ENCODE results near the gene ADGRG7. TPM values are rescaled to one million over a fixed set of nuclear protein-coding genes. Genes with fewer than 3 reads are reported as not detected.
"Not testable (repeated sequence)": the region's sequence is repeated elsewhere in the genome, so short reads cannot be mapped to it uniquely, and the experiment has no call there.

Gene ADGRG7
- total and polyA plus RNA-seq, 2 of the 13 experiments (the other 11 are each of a cell fraction or from before 2014, with no cell fraction given), result not detected

DNA sequence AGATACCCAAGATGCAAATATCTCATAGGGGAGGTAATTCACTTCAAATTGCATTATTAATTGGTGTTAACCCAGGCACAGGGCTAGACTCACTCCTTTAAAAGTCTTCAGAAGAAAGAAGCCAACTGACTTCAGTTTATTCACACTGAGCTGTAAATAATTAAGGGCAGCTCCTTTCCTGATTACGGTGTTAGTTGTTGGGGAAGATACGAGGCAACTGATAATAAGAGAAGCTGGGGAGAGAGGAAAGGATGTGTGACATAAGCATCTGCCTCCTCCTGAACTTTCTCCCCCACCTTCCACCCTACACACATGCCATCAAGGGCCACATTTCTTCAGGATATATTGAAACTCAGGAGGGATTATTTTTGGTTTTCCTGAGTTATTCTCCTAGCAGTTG lies 47.5 kb downstream of the ADGRG7 start (continued):
- TF ChIP-seq, protein P1, sequence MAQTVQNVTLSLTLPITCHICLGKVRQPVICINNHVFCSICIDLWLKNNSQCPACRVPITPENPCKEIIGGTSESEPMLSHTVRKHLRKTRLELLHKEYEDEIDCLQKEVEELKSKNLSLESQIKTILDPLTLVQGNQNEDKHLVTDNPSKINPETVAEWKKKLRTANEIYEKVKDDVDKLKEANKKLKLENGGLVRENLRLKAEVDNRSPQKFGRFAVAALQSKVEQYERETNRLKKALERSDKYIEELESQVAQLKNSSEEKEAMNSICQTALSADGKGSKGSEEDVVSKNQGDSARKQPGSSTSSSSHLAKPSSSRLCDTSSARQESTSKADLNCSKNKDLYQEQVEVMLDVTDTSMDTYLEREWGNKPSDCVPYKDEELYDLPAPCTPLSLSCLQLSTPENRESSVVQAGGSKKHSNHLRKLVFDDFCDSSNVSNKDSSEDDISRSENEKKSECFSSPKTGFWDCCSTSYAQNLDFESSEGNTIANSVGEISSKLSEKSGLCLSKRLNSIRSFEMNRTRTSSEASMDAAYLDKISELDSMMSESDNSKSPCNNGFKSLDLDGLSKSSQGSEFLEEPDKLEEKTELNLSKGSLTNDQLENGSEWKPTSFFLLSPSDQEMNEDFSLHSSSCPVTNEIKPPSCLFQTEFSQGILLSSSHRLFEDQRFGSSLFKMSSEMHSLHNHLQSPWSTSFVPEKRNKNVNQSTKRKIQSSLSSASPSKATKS (CRISPR knock-in tag; IDR thresholded peaks at IDR 0.05), result no peak
- TF ChIP-seq, protein P2, sequence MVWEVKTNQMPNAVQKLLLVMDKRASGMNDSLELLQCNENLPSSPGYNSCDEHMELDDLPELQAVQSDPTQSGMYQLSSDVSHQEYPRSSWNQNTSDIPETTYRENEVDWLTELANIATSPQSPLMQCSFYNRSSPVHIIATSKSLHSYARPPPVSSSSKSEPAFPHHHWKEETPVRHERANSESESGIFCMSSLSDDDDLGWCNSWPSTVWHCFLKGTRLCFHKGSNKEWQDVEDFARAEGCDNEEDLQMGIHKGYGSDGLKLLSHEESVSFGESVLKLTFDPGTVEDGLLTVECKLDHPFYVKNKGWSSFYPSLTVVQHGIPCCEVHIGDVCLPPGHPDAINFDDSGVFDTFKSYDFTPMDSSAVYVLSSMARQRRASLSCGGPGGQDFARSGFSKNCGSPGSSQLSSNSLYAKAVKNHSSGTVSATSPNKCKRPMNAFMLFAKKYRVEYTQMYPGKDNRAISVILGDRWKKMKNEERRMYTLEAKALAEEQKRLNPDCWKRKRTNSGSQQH (CRISPR knock-in tag; IDR thresholded peaks at IDR 0.05; ENCODE audit: low read depth), result no peak
- TF ChIP-seq MEIS2 (CRISPR knock-in tag; IDR thresholded peaks at IDR 0.05) (no peak), TBP (CRISPR knock-in tag; IDR thresholded peaks at IDR 0.05) (no peak), PLRG1 (conservative IDR thresholded peaks at IDR 0.05) (no peak), RBFOX2 (IDR thresholded peaks at IDR 0.05; ENCODE audit: low read depth, low read length) (no peak)
- TF ChIP-seq, protein P3, sequence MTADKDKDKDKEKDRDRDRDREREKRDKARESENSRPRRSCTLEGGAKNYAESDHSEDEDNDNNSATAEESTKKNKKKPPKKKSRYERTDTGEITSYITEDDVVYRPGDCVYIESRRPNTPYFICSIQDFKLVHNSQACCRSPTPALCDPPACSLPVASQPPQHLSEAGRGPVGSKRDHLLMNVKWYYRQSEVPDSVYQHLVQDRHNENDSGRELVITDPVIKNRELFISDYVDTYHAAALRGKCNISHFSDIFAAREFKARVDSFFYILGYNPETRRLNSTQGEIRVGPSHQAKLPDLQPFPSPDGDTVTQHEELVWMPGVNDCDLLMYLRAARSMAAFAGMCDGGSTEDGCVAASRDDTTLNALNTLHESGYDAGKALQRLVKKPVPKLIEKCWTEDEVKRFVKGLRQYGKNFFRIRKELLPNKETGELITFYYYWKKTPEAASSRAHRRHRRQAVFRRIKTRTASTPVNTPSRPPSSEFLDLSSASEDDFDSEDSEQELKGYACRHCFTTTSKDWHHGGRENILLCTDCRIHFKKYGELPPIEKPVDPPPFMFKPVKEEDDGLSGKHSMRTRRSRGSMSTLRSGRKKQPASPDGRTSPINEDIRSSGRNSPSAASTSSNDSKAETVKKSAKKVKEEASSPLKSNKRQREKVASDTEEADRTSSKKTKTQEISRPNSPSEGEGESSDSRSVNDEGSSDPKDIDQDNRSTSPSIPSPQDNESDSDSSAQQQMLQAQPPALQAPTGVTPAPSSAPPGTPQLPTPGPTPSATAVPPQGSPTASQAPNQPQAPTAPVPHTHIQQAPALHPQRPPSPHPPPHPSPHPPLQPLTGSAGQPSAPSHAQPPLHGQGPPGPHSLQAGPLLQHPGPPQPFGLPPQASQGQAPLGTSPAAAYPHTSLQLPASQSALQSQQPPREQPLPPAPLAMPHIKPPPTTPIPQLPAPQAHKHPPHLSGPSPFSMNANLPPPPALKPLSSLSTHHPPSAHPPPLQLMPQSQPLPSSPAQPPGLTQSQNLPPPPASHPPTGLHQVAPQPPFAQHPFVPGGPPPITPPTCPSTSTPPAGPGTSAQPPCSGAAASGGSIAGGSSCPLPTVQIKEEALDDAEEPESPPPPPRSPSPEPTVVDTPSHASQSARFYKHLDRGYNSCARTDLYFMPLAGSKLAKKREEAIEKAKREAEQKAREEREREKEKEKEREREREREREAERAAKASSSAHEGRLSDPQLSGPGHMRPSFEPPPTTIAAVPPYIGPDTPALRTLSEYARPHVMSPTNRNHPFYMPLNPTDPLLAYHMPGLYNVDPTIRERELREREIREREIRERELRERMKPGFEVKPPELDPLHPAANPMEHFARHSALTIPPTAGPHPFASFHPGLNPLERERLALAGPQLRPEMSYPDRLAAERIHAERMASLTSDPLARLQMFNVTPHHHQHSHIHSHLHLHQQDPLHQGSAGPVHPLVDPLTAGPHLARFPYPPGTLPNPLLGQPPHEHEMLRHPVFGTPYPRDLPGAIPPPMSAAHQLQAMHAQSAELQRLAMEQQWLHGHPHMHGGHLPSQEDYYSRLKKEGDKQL (CRISPR knock-in tag; IDR thresholded peaks at IDR 0.05; ENCODE audit: low read depth), result no peak

DNA sequence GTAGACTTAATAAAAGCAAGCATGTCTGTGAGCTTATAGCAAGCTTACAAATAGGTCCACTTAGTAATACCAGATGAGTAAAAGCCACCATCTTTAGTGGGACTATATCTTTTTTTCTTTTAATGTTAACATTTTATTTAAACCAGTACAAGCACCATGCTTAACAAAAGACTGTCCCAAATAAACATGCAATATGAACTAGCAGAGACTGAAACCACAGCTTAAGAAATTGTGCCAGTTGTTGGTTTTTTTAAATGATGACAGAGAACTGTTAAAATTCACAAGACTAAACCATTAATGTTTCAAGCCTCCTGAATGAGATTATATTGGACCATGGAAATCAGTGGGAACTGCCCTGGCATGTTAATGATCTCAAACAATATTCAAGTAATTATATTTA lies 51.9 kb downstream of the ADGRG7 start:
- POLR2A ChIA-PET; DNase-seq (ENCODE audit: low spot score); FAIRE-seq: not testable (repeated sequence)

More for the DNA sequence above, 51.9 kb downstream of the ADGRG7 start:
- H3K36me3 ChIP-seq (replicated peaks in 1 of 2; ENCODE audit: control insufficient read depth in 1 of 2, insufficient read depth in 2 of 2, low read length in 2 of 2); H3K4me1 ChIP-seq (ENCODE audit: insufficient read depth, low read length); H3K27me3 ChIP-seq (ENCODE audit: control insufficient read depth in 1 of 2, insufficient read depth in 2 of 2, low read length in 2 of 2); CTCF ChIA-PET (ENCODE audit: low intra/inter-chr PET ratio, low total read pairs); BruUV-seq (replicated peaks); in situ Hi-C loops (cut with HindIII; ENCODE audit: extremely low pct_ligation_motif_present, low pct_unique_long_range_greater_than_20kb); H3K79me2 ChIP-seq (ENCODE audit: insufficient read depth, low read length); H3K4me2 ChIP-seq (ENCODE audit: low read depth, low read length); H3K4me3 ChIP-seq (replicated peaks in 1 of 3; ENCODE audit: insufficient read depth in 1 of 3, low read depth in 2 of 3, low read length in 3 of 3); H3K27ac ChIP-seq (ENCODE audit: extremely low read length, insufficient read depth, low read length); H2AFZ ChIP-seq (ENCODE audit: low read length); H3K9me3 ChIP-seq (ENCODE audit: low read length); H3K9ac ChIP-seq (ENCODE audit: insufficient read depth, low read depth, low read length); H4K20me1 ChIP-seq (ENCODE audit: insufficient read depth, low read length); intact Hi-C loops (cut with micrococcal nuclease; ENCODE audit: unreplicated experiment); ATAC-seq: not testable (repeated sequence)
